ENCODE measurements around the gene CANX.
A peak's percentile ranks its signal among the peaks of the same experiment; 100 is the strongest.
"Not testable (repeated sequence)": the region's sequence is repeated elsewhere in the genome, so short reads cannot be mapped to it uniquely, and the experiment has no call there.

Gene CANX, protein sequence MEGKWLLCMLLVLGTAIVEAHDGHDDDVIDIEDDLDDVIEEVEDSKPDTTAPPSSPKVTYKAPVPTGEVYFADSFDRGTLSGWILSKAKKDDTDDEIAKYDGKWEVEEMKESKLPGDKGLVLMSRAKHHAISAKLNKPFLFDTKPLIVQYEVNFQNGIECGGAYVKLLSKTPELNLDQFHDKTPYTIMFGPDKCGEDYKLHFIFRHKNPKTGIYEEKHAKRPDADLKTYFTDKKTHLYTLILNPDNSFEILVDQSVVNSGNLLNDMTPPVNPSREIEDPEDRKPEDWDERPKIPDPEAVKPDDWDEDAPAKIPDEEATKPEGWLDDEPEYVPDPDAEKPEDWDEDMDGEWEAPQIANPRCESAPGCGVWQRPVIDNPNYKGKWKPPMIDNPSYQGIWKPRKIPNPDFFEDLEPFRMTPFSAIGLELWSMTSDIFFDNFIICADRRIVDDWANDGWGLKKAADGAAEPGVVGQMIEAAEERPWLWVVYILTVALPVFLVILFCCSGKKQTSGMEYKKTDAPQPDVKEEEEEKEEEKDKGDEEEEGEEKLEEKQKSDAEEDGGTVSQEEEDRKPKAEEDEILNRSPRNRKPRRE

DNA sequence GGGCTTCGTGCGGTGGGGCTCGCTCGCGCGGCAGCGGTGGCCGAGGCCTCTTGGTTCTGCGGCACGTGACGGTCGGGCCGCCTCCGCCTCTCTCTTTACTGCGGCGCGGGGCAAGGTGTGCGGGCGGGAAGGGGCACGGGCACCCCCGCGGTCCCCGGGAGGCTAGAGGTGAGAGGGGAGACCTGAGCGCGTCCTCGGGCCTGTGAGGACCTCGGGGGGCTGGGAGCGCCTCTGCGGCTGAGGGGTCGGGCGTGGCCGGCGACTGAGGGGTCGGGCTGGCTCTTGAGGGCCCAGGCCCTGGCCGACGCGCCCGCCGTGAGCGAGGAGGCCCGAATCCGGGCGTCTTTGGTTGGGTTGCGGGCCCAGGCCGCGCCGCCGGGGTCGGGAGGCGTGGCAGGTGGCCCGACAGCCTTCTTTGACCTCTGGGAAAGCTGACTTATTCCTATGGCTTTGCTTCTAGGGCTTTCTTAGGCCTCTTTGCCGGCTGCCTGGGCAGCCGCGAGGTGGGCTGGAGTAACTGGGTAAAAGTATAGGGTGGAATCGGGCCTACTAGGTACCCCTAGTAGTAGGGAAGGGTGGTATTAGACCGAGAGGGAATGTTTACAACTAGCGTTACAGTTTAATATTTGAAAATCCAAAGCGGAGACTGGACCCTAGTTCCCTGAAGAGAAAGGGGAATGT is at the start of gene CANX:
Gene CANX (plus strand): TSS at position 33 of the 681 bp plus-strand sequence. CDS start 6,715 bp downstream, outside the sequence.
- DNase-seq (ENCODE audit: low read depth in 2 of 2) = no peak

DNA sequence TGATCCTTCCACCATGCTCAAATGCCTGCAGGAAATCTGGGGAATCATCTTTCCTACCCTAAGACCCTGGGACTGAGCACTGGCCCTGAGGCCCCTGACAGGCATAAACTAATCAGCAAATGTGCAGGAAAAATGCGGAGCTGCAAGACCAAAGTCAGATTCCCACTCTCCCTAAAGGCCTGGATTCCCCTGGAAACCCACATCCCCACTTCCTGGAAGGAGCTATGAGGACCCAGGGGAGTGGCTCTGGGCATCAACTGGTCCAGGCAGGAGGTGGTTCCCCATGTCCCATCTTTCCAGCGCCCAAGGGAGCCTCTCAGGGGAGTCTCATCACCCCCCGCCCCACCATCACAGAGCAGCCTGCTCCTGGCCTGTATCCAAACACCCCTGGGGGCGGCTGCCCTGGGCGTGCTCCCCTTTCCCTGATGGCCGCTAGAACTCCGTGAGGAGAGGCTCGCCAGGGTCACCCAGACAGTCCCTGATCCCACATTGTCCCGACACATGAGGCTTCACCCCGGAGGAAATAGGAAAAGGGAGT is 49.5 kb upstream of the CANX start:
- not testable (repeated sequence) for DNase-seq (ENCODE audit: low read depth in 2 of 2)

DNA sequence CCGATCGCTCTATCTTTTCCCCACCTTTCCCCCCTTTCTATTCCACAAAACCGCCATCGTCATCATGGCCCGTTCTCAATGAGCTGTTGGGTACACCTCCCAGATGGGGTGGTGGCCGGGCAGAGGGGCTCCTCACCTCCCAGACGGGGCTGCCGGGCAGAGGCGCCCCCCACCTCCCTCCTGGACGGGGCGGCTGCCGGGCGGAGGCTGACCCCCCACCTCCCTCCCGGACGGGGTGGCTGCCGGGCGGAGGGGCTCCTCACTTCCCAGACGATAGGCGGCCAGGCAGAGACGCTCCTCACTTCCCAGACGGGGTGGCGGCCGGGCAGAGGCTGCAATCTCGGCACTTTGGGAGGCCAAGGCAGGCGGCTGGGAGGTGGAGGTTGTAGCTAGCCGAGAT is 48.5 kb upstream of the CANX start:
- DNase-seq (ENCODE audit: low read depth in 2 of 2) = not testable (repeated sequence)

DNA sequence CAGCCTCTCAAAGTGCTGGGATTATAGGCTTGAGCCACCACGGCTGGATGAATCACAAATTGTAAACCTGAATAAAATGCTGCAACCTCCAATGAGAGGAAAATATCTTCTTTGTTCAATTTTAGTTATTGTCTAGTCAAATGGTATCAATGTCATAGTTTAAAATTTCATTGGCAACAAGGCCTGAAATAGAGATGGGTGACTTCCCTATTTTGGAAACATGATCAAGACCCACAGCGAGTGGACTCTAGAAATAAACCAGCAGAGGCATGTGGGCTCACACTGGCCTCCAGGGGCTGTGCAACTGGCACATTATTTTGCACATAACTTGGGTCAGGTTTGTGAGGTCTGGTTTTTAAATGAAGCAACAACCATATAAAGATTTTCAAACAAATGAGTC is 45.6 kb upstream of the CANX start:
- not testable (repeated sequence) for DNase-seq (ENCODE audit: low read depth in 2 of 2)

DNA sequence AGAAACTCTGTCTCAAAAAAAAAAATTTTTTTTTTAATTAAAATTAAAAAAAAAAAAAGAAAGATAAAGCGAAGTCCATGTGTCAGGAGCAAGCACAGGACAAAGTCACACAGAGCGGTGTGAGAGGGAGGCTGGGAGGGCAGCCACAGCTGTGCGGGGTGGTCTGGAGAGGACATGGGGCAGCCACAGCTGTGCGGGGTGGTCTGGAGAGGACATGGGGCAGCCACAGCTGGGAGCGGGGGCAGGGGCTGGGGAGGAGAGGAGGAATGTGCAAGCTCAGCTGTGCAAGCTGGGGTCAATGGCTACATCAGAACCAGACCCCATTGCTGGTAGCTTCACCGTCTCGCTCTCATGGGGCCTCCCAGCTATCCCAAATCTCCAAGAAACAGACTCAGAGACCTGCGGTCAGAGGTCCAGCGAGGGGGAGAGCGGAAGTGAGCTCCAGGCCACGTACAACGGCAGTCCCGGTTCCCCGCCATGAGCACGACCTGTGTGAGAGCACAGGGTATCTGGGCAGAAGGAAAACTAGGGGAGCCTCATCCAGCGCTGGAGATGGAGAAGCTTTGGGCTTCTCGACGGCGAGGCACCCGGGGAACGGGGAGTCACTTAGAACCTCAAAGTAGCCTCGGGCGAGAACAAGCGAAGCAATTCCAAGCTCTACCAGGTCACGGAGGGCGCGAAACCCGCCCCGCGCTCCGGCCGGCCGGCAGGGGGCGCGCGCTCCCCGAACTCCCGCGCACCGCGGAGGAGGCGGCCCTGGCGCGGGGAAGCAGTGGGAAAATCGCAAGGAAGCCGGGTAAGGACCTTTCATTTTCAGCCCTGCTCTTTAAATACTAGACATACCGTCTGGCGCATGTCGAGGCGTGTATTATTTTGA is 41.2 kb upstream of the CANX start:
- not testable (repeated sequence) for DNase-seq (ENCODE audit: low read depth in 2 of 2)

DNA sequence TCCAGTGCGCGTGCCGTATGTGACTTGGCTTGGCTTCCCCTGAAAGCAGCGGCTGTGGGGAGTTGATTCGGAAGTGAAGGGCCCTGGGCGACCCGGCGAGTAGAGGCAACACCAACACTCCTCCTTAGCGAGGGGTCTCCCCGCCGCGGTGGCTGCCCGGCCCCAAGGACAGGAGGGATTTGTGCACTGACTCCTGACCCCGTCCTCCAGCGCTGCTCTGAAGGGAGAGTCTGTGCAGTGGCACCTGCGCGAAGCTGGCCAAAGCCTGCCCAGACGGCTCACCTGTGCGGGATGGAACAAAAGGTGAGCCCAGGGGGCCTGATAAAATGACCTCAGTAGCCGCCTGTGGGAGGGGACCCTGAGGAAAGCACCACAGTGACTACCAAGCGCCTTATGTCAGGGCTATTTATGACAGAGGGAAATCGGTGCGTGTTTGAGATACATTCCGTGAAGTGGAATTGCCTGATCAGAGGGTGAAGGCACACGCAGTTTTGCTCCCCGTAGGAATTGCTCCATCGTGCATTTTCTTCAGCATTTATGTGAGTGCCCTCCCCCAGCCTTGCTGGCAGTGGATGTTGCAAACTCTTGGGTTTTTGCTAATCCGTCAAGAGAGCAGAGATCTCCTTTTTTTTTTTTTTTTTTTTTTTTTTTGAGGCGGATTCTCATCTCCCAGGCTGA is 40.4 kb upstream of the CANX start:
- DNase-seq (ENCODE audit: low read depth in 2 of 2) = not testable (repeated sequence)

DNA sequence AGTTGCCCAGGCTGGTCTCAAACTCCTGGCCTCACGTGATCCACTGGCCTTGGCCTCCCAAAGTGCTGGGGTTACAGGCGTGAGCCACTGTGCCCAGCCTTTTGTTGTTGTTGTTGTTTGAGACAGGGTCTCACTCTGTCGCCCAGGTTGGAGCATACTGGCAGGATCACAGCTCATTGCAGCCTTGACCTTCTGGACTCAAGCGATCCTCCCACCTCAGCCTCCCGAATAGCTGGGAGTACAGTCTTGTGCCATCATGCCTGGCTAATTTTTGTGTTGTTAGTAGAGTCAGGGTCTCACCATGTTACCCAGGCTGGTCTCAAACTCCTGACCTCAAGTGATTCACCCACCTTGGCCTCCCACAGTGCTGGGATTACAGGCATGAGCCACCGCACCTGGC is 37.1 kb upstream of the CANX start:
- not testable (repeated sequence) for DNase-seq (ENCODE audit: low read depth in 2 of 2)

DNA sequence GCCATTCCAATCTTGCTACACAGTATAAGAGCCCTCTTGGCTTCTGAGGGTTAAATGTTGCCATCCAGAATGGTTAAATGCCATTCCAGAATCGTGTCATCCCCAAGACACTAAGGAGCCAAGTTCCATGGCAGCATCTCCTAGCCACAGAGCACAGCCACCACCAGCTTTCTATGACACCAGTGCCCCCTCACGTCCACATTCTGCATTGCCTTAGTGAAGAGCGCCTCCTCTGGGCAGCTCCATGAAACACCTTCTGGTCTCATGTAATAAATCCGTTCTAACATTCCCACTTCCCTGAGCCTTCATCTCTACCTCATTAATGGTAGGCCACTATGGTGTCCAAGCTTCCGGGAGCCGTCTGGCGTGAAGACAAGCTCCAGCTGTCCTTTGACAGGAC is 30.4 kb upstream of the CANX start:
- DNase-seq (ENCODE audit: low read depth in 2 of 2) = no peak

DNA sequence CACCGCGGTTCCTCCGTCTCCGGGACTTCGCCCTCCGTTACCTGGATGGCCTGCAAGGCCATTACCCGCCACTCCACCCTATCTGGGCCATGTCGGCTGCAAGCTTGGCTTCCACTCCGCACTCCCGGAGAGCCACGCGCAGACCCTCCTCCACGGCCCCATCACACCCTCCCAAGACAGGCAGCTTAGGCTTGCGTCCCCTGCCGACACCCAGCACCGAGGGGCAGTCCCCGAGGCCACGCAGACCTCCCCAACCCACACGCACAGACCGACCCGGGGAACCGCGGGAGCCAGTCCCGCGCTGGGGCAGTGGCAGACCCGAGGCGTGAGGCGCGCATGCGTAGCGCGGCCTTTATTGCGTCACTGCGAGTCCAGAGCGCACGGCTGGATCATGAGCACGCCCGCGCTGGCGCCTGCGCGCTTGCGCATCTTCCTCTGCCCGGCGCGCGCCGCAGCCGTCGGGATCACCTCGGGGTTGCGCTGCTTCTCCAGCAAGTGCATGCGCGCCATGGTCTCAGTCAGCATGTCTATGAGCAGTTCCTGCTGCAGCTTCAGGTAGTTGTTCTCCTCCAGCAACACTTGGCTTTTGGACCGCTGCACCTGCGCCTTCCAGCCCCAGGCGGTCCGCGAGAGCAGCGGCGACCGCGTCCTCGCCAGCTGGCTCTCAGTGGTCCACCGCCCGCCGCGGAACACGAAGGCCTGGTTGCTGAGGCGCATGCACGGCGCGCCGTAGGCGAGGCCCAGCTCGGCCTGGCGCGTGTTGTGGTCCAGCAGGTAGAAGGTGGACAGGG is 20.3 kb upstream of the CANX start:
- peak; percentile 84 to 86 for DNase-seq (ENCODE audit: low read depth in 2 of 2)

DNA sequence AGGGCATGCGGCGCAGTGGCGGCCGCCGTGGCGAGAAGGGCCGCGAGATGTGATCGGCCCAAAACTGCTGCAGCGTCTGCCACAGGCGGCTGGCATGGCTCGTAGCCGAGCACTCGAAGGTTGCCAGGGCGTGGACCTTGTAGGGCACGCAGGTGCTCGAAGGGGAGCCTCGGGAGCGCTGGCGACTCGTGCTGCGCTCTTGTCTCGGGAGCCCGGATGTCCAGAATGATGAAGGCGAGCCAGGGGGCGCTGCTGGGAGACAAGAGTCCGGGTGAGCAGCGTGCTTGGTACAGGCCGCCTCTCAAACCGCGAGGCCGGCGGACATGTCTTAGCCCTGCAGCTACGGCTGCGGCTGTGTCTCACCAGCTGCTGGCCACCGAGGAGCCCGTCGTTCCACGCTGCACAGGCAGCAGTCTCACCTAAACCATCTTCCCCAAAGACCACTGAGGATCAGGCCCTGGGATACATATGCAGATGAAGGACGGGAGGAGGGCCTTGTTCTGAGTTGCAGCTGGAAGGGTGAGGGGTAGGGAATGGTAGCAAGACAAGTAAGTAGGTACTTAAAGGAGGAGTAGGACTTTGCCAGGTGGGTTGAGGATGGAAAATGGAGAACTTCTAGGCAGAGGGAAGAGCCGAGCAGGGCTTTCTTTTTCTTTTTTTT is 19.6 kb upstream of the CANX start:
- DNase-seq (ENCODE audit: low read depth in 2 of 2) = peak; percentile 37 to 51

DNA sequence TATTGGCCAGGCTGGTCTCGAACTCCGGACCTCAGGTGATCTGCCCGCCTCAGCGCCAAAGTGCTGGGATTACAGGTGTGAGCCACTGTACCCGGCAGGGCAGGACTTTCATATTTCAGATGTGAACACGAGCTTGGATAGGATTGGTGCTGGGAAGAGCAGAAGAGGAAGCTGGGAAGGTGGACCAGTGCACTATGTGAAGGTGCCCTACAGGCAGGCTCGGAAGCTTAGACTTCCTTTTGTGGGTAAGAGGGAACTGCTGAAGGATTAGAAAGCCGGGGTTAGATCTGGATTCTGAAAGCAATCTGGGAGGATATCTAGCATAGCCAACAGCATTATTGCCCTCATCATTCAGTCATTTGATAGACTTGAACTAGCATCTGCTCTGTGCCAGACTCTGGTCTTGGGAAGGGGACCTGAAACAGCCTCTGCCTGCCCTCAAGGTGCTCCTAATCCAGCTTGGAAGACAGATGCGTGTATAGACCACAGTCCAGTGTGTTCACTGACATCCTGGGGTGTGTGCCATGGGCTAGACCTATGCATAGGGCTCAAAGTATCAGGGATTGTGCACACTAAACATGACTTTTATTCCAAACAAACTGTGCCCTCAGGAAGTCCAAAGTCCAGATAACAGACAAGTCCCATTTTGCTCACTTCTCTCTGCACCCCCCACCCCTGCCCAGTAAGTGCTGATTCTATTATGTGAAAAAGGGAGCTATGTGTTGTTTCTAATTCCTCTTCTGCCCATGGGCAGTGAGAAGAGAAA is 18.6 kb upstream of the CANX start:
- no peak for DNase-seq (ENCODE audit: low read depth in 2 of 2)

DNA sequence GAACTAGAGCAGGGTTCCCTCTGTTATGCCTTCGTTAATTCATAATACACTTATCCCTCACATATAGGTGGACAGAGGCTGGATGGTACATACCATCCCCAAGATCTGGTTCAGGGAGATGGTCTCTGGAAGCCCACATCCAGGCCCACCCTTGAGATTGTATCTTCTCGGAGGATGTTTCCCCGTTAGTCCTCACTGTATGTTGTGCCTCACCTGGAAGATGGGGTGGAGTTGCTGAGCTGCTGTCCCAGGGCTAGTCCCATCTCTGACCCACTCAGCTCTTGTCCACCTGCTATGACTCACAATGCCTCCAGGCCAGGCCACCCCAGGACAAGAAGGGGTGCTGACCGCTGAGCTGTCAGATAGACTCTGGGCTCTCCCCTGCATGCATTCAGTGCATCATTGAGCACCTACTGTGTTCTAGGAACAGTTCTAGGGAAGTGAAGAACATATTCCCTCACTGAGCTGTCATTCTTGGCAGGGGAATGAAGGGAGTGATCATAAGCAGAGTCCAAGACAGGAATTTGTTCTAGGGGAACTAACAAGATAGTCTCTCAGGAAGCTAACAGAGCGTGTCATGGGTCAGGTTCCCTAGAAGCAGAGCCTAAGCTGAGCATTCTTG is 17.9 kb upstream of the CANX start, which contains the start of gene CBY3:
Gene CBY3 (minus strand): TSS at position 255 of the 622 bp plus-strand sequence. CDS start 116 bp downstream, at position 139.
- no peak for DNase-seq (ENCODE audit: low read depth in 2 of 2)

DNA sequence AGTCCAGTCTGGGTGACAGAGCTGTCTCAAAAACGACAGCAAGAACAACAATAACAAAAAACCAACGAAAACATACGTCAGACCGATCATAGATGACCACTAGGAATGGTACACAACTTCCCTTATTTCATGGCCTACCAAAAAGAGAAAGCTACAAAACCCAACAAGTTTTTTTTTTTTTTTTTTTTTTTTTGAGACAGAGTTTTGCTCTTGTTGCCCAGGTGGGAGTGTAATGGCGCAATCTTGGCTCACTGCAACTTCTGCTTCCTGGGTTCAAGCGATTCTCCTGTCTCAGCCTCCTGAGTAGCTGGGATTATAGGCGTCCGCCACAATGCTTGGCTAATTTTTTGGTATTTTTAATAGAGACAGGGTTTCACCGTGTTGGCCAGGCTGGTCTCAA is 9.6 kb upstream of the CANX start:
- DNase-seq (ENCODE audit: low read depth in 2 of 2) = not testable (repeated sequence)

DNA sequence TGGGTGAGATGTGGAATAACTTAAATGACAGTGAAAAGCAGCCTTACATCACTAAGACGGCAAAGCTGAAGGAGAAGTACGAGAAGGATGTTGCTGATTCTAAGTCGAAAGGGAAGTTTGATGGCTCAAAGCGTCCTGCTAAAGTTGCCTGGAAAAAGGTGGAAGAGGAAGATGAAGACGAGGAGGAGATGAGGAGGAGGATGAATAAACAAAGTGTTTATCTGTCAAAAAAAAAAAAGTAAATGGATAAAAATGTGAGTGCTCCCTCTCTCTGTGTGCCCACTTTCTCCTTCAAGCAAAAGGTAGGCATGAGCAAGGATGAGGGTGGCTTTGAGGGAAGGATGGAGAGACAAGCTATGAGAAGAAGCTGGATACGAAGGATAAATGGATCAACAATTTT is 4.2 kb upstream of the CANX start:
- no peak for DNase-seq (ENCODE audit: low read depth in 2 of 2)

DNA sequence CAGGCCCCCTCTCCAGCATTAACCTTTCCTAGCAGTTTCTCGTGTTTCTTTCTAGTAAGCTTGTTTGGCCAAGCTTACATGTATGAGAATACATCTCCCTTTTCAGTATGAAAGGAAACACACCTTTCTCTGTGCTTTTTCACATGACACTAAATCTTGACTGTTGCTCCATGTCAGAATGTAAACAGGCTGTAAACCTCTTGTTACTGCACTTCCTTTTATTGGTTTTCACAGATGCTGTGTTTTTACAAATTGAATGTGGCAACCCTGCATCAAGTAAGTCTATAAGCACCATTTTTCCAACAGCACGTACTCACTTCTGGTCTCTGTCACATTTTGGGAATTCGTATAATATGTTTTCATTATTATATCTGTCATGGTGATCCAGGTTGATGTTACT is 2.2 kb upstream of the CANX start:
- DNase-seq (ENCODE audit: low read depth in 2 of 2) = no peak

DNA sequence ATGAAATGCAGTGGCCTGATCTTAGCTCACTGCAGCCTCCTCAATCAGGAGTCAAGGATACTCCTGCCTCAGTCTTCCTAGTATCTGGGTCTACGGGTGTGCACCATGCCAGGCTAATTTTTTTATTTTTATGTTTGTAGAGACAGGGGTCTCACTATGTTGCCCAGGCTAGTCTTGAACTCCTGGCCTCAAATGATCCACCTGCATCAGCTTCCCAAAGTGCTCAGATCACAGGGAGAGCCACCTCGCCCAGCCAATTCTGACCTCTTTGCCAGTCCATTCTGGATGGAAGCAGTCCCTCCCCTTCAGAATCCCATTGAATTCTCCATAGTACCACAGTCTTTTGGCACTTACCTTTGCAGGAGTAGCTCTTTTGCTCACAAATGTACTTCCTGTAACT is 1.7 kb upstream of the CANX start:
- no peak for DNase-seq (ENCODE audit: low read depth in 2 of 2)

DNA sequence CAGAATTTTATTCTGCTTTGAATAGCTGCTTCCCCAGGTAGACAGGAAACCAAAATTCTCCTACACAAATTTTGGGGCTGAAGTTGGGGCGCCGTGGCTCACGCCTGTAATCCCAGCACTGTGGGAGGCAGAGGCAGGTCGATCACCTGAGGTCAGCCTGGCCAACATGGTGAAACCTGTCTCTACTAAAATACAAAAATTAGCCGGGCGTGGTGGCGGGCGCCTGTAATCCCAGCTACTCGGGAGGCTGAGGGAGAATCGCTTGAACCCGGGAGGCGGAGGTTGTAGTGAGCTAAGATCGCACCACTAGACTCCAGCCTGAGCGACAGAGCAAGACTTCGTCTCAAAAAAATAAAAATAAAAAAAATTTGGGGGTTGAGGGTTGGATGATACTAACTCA is 1.2 kb upstream of the CANX start:
- DNase-seq (ENCODE audit: low read depth in 2 of 2) = not testable (repeated sequence)

Measured in stimulated activated CD8-positive, alpha-beta memory T cell treated with anti-CD3 and anti-CD28 coated beads, Interleukin-2, amount 100 ng/mL, for 1 hour (primary cell).